NCI-H2196 (cell line): Measurements from ENCODE around the gene OPCML.

ENCODE experiments used
- DNase-seq: peaks from one replicate; lab custom pipeline; 2025; ENCODE audit not compliant: unreplicated experiment; lab: John Stamatoyannopoulos, UW

The OPCML gene

DNA sequence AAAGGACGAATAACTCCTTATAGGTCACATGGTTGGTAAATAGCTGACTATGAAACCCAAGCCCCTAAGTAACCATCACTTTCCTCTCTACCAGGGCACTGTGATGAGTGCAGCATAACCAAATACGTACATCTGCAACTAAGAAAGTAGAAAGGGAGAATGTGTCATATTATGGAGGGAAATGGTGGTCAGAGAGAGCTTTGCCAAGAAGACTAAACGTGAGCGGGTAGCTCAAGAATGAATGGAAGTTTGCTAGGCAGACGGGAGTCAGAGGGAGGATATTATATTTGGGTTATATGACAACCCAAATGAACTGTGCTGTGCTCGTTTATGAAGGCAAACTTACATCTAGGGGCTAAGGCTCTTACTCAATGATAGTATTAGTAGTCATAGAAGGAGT lies 537.3 kb downstream of the OPCML start:
- DNase-seq, result no peak

DNA sequence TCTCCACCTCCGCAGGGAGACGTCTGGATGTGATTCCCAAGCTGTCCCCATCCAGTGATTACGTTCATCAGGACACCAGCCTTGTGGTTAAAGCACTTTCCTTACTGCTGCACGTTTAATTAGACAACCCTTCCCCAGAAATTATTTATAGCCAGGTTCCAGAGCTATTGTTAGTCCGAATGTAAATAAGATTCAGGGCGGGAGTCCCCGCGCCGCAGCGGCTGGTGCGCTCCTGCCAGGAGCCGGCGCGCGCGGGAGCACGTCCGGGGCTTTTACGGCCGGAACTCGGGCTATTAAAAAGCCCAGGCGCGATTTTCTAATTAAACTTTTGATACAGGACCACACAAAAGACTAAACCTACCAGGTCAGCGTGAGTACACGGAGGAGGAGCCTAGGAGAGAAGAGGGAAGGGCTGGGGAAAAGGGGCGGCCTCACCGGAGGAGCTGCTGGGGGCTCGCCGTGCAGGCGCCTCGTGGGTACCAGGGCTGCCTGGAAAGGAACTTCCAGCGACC lies 538.3 kb downstream of the OPCML start:
- no peak for DNase-seq

DNA sequence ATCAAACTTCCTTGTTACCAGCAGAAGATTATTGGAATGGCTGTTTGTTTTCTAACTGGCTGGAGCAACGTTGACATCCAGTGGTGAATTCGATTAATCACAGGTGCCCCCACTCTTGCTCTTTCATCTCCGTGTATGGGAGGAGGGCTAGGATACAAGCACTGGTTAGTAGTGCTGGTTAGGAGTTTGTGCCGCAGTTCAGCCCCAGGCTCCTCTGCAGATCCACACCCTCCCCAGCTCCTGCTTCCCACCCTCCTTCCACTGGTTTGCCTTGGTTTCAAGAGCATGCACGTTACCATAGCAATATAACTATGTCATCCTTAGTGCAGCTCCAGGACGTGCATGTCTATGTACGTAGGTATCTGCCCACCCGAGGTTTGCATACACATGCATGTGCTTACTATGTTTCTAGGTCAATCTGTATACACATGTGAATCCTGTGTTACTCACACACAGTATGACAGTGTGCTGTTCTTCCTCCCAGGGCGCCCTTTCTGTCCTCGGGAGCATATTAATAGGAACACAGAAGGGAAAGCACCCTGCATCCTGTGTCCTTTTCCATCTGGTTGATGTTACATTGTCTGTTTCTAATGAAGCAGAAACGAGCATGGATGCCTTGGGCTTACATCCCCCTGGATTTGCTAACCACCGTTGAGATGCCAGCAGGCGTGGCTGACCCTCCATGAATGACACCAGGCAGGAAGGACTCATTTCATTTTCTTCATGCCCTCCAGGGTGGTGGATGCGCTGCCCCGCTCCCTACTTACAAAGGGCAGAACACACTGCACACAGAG lies 539.3 kb downstream of the OPCML start:
- no peak for DNase-seq

DNA sequence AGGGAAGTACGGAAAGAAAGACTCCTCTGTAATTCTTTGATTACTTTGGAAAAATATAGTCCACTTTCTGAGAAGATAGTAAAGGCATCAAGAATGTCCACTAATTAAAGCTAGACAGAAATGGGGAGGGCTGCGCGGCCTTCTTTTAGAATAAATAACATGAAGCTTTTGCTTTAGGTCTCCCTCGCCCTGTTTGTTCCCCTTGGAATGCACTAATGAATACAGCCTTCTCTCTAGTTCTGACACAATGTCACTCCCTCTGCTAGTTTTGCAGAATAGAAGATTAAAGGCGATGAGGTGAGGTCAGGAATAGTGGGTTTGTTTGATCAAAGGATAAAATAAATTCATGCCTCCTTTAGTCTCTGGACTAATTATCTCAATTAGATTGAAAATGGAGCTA lies 543.9 kb downstream of the OPCML start:
- no peak for DNase-seq

DNA sequence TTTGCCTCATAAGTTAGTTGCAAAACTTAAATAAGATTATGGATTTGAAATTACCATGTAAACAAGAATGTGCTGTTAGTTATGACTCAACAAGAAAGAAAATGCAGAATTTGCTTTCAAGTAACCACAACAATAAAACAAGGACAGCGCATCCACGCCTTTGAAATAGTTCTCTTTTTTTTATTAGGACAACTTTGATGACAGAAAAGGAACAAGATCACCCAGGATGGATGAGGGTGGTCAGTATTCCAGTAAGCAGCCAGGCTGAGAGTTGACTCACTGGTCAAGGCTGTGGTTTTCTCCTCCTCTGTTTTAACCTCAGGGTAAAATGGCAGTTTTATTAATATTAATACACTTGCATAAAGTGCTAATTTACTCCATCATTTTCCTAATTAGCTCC lies 544.4 kb downstream of the OPCML start:
- no peak for DNase-seq

DNA sequence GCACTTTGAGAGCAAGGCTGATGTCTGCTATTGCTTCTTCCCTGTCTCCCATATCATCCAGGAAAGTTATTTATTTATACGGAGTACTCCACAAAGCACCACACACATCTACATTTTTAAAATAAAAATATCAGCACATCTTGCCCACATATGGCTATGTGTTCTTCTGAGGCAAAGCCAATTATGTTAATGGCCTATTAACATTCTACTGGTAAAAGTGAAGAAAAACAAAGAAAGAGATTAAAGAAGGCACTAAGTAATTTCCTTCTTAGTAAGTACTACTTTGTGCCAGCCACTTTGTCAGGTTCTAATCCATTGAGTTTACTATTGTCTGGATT lies 548.7 kb downstream of the OPCML start:
- DNase-seq, result no peak

DNA sequence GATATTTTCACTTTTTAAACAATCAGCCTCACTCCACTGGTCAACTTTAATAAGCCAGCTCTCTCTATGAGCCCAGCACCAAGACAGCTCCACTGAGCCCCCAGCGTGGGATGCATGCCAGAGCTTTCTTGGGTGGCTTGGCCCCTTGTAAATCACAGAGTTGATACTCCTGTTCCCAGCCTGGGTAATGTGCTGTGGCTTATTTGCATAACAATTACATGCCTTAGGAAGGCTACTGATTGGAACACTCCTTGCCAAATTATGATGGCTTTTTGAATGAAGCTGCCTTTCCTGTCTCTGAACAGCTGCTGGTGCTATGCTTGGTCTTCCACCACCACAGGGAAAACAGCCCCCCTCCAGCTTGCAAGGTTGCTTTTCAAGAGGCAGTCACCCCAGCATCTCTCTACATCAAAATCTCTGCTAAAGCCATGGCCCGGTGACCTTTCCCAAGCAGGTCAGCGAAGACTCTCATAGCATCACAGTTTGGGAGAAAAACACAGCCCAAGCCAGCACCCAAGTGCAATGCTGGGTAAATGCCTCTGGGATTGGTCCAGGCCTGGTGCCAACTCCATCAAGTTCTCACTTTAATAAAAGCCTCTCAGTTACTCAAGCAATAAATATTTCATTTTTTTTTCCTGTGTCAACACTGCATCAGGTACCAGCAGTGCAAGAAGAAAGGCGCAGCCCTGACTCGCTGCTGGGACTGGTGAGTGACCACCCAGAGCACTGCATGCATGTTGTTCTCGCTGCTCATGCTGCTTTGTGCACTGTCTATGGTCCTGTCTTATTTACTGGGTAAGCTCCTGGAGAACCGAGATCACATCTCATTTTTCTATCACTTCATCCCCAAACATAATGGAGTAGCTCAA lies 549.3 kb downstream of the OPCML start:
- DNase-seq, result no peak

DNA sequence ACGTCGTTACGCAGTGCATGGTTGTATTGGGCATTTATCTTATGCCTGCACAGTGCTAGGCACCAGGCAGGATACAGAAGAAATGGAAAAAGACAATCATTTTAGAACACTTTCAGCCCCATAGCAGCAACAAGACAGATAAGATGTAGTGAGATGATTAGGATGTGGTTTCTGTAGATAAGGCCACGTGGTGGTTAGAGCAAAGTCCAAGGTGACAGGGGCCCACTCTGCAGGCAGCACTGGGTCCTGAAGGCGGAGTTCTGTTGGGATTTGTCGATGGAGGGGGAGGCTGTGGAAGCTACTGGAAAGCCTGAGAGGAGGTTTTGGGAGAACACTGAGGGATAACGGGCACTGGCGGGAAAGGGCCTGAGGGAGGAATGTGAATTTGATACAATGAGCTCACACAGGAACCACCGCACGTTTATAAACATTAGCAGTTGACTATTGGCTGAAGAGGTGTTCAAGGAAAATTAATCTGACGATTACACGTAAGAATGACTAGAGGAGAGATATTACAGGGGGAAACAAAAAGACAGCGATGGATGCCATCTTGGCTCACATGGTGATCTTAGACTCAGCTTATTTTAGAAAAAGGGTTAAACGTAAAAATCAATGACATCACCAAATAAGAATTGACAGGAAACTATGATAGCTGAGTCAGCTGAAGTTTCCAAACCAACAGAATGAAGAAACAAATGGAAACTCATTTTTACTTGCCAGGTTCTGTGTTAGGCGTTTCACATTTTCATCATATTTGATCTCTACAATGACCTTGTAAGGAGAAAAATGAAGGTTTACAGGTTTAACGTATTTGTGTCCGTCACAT lies 551.0 kb downstream of the OPCML start:
- DNase-seq, result no peak

DNA sequence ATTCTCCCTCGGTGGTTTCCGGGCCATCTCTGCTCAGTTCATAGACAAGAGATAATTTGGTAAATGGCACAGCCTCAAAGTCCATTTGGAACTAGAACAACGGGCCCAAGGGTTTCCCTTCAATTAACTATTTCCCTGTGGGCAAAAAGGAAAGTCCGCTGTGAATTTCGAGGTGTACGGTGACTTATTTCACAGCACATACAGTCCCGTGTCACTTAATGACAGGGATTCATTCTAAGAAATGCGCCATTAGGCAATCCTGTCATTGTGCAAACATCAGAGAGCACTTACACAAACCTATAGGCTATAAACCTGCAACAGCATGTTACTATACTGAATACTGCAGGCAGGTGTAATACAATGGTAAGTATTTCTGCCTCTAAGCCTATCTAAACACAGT lies 551.6 kb downstream of the OPCML start:
- no peak for DNase-seq

DNA sequence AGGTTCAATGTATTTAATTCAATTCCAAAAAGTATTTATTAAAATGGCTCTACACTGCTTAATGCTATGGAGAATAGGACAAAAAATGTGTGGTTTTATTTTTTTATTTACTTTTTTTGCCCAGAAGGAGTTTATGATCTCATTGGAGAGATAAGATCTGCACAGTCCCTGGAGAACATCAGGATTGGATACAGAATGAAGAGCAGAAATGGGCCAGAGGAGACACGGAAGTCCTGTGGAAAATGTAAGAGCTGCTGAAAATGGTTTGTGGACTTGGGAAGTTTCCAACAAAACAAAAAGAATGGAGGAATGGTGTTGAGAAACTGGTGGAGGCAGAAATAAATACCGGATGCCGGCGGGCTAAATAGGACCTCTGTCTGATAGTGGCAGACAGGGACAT lies 554.6 kb downstream of the OPCML start:
- no peak for DNase-seq

DNA sequence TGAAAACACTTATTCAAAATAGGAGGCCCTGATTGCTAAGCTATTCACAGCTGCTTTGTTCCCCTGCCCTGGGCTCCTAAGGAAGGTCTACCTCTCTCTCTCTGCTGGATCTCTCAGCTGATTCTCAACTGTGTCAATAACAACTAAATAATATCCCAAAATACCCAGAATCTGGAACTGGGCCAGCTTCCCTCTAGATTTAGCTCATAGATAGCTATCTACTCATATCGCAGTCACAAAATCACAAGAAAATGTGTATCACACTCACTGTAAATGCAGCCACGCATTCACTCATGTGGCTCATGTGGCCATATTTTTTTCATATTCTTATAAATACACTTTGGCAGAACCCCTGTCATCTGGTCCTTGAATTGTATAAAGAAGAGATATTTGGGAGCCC lies 555.1 kb downstream of the OPCML start:
- no peak for DNase-seq

DNA sequence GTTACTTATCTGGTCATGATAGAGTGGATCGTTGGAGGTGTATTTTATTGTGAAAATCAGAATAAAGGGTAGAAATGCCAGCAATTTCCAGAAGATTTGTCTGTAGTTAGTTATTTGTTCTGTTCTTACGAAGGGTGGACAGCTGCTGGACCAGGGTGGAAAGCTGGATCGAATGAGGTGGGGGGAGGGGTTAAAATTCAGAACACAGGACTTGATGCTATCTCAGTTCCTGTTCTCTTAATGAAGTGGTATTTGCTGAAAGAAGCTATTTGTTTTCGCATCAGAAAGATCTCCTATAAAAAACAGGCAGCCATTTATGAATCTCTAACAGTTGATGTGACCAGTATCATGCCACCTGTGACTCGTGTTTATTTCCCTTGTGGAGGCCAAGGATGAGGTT lies 556.2 kb downstream of the OPCML start:
- no peak for DNase-seq

DNA sequence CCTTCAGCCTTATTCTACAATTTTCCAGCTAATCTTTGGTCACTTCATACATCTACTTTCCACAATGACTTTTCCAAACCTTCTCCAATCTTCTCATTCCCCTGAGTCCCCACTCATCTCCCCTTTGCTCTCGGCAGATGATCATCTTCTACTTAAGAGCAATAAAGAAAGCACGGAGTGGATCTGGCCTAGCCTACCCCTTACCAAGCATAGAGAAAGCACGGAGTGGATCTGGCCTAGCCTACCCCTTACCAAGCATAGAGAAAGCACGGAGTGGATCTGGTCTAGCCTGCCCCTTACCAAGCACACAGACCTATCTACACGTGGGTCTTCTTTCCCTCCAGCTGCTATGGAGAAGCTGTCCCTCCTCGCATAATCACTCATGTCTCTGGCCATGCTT lies 558.6 kb downstream of the OPCML start:
- DNase-seq, result no peak

DNA sequence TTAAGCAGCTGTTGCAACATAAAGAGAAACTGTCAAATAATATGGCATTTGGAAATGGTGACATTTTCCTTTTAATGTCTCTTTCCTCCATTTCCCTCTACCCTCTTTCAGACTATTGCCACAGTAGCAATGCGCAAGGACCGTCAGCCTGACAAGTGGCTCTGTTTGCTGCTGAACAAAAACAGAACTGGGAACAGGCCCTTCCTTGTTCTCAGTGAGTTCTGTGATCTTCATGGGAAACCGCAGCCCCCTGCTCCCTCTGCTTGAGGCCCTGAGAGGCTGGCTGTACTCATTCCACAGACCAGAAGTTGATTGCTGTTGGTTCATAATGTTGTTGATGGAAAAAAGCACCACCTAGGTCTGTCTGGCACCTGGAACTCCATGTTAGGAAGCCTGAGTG lies 559.7 kb downstream of the OPCML start:
- no peak for DNase-seq

DNA sequence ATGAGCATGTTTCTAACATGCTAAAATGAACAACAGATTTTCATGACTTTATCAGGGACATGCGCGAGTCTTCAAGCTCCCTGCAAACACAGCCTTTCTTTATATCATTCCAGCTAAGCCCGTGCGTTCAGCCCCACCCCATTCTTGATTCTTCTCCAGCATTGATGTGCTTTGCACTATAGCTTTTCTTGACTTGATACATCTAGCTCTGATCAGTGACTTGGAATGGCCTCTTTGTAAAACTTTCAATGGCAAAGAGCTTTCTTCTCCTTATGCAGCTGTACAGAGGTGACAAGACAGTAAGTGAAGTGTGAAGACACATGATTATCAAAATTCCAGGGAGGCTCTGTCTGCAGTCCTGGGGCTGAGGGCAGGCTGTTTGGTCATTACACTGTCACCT lies 561.0 kb downstream of the OPCML start:
- no peak for DNase-seq

DNA sequence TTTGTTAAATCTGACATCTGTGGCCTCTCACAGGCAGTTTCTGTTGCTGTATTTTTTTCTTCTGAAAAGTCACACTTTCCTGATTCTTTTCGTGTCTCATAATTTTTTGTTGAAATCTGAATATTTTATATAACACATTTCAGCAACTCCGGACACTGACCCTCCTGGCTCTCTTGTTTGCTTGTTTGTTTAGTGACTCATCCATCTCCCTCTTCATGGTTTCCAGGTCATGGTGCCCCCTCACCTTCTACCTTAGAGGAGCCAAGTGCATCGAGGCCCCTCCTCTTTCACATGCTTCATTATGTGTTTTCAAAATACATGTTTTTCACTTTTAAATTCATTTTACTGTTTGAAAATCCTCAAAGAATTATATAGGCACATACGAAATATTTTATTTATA lies 562.4 kb downstream of the OPCML start:
- DNase-seq, result no peak

DNA sequence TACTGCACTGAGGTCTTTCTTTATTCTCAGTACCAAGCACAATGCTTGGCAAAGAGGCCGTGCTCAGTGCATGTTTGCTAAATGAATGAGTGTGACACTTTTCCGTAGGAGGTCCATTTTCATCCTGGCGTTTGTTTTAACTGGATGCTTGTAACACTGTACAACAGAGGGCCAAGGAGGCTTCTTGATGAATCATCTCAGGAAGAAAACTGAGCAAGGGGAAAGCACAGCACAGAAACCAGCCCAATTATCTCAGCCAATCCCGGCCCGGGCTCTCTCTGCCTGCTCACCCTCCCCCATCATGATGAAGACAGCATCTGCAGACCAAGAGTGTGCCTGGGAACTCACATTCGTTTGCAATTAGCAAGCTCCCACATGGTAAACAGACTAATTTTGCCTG lies 570.3 kb downstream of the OPCML start:
- DNase-seq, result no peak

DNA sequence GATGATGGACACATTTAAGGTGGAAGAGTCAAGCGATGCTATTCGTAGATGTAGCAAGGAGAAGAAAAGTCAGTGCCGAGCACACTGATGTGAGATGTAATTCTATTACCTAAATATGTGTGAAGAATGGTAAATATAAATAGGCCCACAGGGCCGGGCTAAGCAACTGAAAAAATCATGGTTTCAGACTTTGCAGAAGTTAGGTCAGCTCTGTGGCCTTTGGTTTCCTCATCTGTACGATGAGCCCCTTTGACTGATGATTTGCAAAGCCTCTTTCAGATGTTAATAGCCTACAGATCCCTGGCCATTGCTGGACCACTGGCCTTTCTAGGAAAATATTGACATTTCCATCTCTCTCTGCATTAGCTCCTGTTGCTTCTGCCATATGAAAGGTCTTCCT lies 570.8 kb downstream of the OPCML start:
- DNase-seq, result no peak

DNA sequence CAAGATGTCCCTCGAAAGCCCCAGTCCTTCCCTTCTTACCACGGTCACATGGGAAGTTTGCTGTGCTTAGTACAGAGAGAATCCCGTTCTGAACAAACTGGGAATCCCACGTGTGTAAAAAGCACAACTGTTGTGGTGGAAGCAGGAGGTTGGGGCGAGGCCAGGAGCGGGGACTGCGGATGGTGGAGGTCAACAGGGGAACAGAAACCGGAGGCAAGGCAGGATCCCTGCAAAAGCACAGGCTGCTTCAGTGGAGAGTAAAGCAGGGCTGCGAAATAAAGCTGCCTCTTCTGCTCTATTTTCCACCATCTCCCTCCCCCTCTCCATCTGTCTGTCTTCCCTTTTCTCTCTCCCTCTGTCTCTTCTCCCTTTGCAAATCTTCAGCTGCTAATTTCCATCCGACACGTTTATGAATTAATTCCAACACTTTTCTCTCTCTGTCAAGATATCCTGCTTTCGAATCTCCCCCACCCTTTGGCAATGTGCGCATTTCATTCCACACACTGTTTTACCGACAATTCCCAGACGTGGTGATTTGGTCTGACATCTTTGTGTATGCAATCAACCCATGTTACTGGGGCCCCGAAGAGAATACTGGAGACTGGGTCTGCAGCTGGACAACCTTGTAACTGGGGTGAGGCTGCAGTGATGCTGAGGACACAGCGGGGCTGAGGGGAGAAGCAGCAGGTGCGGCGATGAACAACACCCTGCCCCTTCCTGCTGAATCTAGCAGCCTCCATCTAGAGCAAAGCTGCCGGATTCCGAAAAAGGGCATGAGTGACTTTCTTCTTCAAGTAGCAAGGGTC lies 571.8 kb downstream of the OPCML start:
- no peak for DNase-seq

DNA sequence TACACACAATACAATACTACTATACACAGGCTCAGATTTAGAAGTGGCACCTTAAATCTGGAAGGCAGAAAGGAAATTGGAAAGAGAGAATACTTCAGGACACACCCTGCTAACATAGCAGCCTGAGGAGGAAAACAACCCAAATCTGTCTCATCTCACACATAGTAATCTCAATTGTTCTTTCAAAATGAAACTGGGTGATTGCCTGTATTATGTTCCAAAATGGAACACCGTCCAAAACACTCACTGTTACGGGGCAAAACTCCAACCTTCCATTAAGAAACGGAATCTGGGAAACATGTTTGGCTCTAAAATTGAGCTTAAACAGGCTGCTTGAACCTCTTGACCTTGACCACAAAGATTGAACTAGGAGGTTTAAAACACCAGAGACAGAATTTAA lies 572.6 kb downstream of the OPCML start:
- no peak for DNase-seq

DNA sequence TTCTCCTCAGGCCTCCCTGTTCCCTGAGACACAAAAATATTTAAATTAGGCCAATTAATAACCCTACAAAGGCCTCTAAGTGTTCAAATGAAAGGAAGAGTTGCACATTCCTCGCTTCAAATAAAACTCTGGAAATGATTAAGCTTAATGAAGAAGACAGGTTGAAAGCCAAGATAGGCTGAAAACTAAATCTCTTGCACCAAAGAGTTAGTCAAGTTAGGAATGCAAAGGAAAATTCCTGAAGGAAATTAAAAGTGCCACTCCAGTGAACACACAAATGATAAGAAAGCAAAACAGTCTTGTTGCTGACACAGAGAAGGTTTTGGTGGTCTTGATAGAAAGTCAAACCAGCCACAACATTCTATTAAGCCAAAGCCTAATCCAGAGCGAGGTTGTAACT lies 574.4 kb downstream of the OPCML start:
- no peak for DNase-seq
